Prostate gland (tissue), 2 donors: ENCODE measurements around the gene IRF9.

Source experiments
- POLR2A ChIP-seq: fragments of 450-650 bp; IDR thresholded peaks from one replicate; pipeline ENCODE4 v1.6.1; 2016; ENCODE audit warnings: antibody characterized with exemption, mild to moderate bottlenecking
- TF ChIP-seq, protein P1 (sequence below), 4 experiments: fragments of 200-600 bp in 2 of 4; fragments of 450-650 bp in 2 of 4; sonication (generic) in 2 of 4; IDR thresholded peaks; 1 replicate in 3 of 4; 2 replicates in 1 of 4; pipeline ENCODE4 v1.5.1; 2016 to 2019; ENCODE audit warnings: antibody characterized with exemption in 4 of 4, mild to moderate bottlenecking in 2 of 4, moderate library complexity in 2 of 4

DNA sequence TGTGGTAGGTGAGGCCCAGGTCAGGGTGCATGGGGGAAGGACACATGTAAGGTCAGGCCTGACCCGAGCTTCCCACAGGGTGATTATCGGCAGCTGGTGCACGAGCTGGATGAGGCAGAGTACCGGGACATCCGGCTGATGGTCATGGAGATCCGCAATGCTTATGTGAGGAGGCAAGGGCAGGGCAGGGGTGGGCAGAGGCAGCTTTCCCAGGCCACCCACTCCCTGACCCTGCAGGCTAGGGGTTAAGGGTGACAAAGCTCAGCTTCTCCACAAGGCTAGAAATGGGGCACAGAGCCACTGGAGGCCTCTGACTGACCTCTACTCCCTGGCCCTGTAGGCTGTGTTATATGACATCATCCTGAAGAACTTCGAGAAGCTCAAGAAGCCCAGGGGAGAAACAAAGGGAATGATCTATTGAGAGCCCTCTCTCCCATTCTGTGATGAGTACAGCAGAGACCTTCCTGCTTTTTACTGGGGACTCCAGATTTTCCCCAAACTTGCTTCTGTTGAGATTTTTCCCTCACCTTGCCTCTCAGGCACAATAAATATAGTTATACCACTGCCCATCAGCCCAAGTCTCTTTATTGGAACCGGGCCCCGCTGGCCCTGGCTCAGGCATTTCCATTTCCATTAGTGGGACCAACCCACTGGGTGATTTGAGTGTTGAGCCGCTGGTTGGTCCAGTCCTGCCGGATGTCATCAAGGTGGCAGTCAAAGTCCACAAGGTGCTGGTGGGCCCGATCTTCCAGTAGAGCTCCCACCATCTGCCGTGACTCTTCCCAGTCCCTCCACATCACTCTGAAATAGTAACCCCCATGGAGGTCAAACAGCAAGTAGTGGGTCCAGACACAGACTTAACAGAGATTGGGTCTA, 22.4 kb upstream of the IRF9 start:
- TF ChIP-seq, protein P1, sequence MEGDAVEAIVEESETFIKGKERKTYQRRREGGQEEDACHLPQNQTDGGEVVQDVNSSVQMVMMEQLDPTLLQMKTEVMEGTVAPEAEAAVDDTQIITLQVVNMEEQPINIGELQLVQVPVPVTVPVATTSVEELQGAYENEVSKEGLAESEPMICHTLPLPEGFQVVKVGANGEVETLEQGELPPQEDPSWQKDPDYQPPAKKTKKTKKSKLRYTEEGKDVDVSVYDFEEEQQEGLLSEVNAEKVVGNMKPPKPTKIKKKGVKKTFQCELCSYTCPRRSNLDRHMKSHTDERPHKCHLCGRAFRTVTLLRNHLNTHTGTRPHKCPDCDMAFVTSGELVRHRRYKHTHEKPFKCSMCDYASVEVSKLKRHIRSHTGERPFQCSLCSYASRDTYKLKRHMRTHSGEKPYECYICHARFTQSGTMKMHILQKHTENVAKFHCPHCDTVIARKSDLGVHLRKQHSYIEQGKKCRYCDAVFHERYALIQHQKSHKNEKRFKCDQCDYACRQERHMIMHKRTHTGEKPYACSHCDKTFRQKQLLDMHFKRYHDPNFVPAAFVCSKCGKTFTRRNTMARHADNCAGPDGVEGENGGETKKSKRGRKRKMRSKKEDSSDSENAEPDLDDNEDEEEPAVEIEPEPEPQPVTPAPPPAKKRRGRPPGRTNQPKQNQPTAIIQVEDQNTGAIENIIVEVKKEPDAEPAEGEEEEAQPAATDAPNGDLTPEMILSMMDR (IDR thresholded peaks at IDR 0.05), result no peak
- TF ChIP-seq POLR2A, result no peak
